GM23338 (cell line): ENCODE results near the gene PLPP4. TPM values are rescaled to one million over a fixed set of nuclear protein-coding genes. Genes with fewer than 3 reads are reported as not detected.

Experiments
- ATAC-seq: fragments of 200-7000 bp; cut with Tn5 transposase; 3 replicates; pipeline ENCODE4 v1.9.1; 2020
- DNase-seq: peaks from one replicate; pipeline ENCODE4 v3.0.0-alpha.2; 2015; ENCODE audit warnings: low spot score
- H2AFZ ChIP-seq: fragments of 200-600 bp; sonication (generic); 2 replicates; pipeline ENCODE4 v1.8.0; 2016; ENCODE audit warnings: antibody characterized with exemption, mild to moderate bottlenecking, moderate library complexity
- H3F3A ChIP-seq: fragments of 200-600 bp; sonication (generic); replicated peaks from 2 replicates; pipeline ENCODE4 v1.8.0; 2017; ENCODE audit warnings: antibody characterized with exemption, mixed run types, low read depth
- H3K27ac ChIP-seq: fragments of 200-600 bp; sonication (generic); 2 replicates; pipeline ENCODE4 v1.6.1; 2016; ENCODE audit warnings: low read depth
- H3K27me3 ChIP-seq: fragments of 200-600 bp; sonication (generic); 2 replicates; pipeline ENCODE4 v1.8.0; 2016; ENCODE audit warnings: mild to moderate bottlenecking, mixed run types, moderate library complexity; ENCODE audit not compliant: insufficient read depth
- H3K36me3 ChIP-seq: fragments of 200-600 bp; sonication (generic); 2 replicates; pipeline ENCODE4 v1.8.0; 2016; ENCODE audit warnings: mild to moderate bottlenecking; ENCODE audit not compliant: insufficient read depth
- H3K4me1 ChIP-seq: fragments of 200-600 bp; sonication (generic); 2 replicates; pipeline ENCODE4 v1.8.0; 2016; ENCODE audit warnings: mild to moderate bottlenecking, moderate library complexity; ENCODE audit not compliant: insufficient read depth
- H3K4me2 ChIP-seq: fragments of 200-600 bp; sonication (generic); 2 replicates; pipeline ENCODE4 v1.7.1; 2017; ENCODE audit warnings: mixed run types
- H3K4me3 ChIP-seq: fragments of 200-600 bp; sonication (generic); 2 replicates; pipeline ENCODE4 v1.6.1; 2016; ENCODE audit warnings: mixed run types
- H3K79me2 ChIP-seq: fragments of 200-600 bp; sonication (generic); replicated peaks from 2 replicates; pipeline ENCODE4 v1.8.0; 2017; ENCODE audit warnings: mild to moderate bottlenecking; ENCODE audit not compliant: insufficient read depth
- H3K9me2 ChIP-seq: fragments of 200-600 bp; sonication (generic); 2 replicates; pipeline ENCODE4 v1.8.0; 2017; ENCODE audit not compliant: insufficient read depth
- H4K20me1 ChIP-seq: fragments of 200-600 bp; sonication (generic); replicated peaks from 2 replicates; pipeline ENCODE4 v1.8.0; 2017; ENCODE audit warnings: mild to moderate bottlenecking; ENCODE audit not compliant: insufficient read depth
- H3K27ac Mint-ChIP-seq: 2 replicates; pipeline ENCODE4 v1.8.0; 2020; ENCODE audit warnings: inconsistent platforms, mild to moderate bottlenecking, moderate library complexity, mixed read lengths
- H3K27me3 Mint-ChIP-seq: 3 replicates; pipeline ENCODE4 v1.8.0; 2022; ENCODE audit warnings: low read depth, mild to moderate bottlenecking, moderate library complexity, mixed read lengths, inconsistent platforms; ENCODE audit not compliant: insufficient read depth, poor library complexity
- H3K36me3 Mint-ChIP-seq: 3 replicates; pipeline ENCODE4 v1.8.0; 2021; ENCODE audit warnings: low read depth, mild to moderate bottlenecking, inconsistent platforms, moderate library complexity, mixed read lengths
- H3K4me1 Mint-ChIP-seq: 3 replicates; pipeline ENCODE4 v1.8.0; 2020; ENCODE audit warnings: mild to moderate bottlenecking, inconsistent platforms, mixed read lengths
- H3K4me3 Mint-ChIP-seq: 3 replicates; pipeline ENCODE4 v1.8.0; 2021; ENCODE audit warnings: moderate library complexity, mild to moderate bottlenecking, inconsistent platforms, mixed read lengths
- H3K9me3 Mint-ChIP-seq: 3 replicates; pipeline ENCODE4 v1.8.0; 2020; ENCODE audit warnings: moderate library complexity, mild to moderate bottlenecking, inconsistent platforms, mixed read lengths
- CREB1 ChIP-seq: fragments of 250-450 bp; sonication (Bioruptor Pico); IDR thresholded peaks from 2 replicates; pipeline ENCODE4 v1.5.0; 2020; ENCODE audit warnings: low read depth, mild to moderate bottlenecking, moderate library complexity
- ETS1 ChIP-seq: IDR thresholded peaks from 2 replicates; pipeline ENCODE4 v1.6.1; 2016; ENCODE audit warnings: antibody characterized with exemption
- EZH2 ChIP-seq: fragments of 200-600 bp; sonication (generic); IDR thresholded peaks from one replicate; pipeline ENCODE4 v1.8.0; 2017; ENCODE audit warnings: antibody characterized with exemption, mild to moderate bottlenecking, low read depth; ENCODE audit not compliant: unreplicated experiment
- EZH2phosphoT487 ChIP-seq: fragments of 200-600 bp; sonication (generic); IDR thresholded peaks from one replicate; pipeline ENCODE4 v1.8.1; 2018; ENCODE audit warnings: antibody characterized with exemption; ENCODE audit not compliant: unreplicated experiment
- JUNB ChIP-seq: IDR thresholded peaks from one replicate; pipeline ENCODE4 v1.6.1; 2016; ENCODE audit warnings: antibody characterized with exemption; ENCODE audit not compliant: unreplicated experiment
- NANOG ChIP-seq: IDR thresholded peaks from 2 replicates; pipeline ENCODE4 v1.6.1; 2016; ENCODE audit warnings: antibody characterized with exemption, borderline replicate concordance
- POLR2AphosphoS5 ChIP-seq: IDR thresholded peaks from 2 replicates; pipeline ENCODE4 v1.6.1; 2016; ENCODE audit warnings: antibody characterized with exemption, low read depth
- STAT1 ChIP-seq: IDR thresholded peaks from one replicate; pipeline ENCODE4 v1.6.1; 2016; ENCODE audit warnings: antibody characterized with exemption; ENCODE audit not compliant: unreplicated experiment
- ZNF114 ChIP-seq: fragments of 250-450 bp; sonication (Bioruptor Pico); IDR thresholded peaks from 2 replicates; pipeline ENCODE4 v1.5.0; 2020; ENCODE audit warnings: mild to moderate bottlenecking, moderate library complexity
- ZNF331 ChIP-seq: fragments of 250-450 bp; sonication (Bioruptor Pico); IDR thresholded peaks from 2 replicates; pipeline ENCODE4 v1.5.0; 2020; ENCODE audit warnings: low read depth, mild to moderate bottlenecking, moderate library complexity
- polyA plus RNA-seq: library from polyadenylated mRNA; unstranded; fragments of >200 nt; fragmentation: Nextera tagmentation; extraction: Ambion mirVana; gene quantifications from 2 replicates; pipeline ENCODE4 v1.2.1, GENCODE V29; 2016
- total RNA-seq: library from RNA; depleted of rRNA; stranded (reverse); fragments of >200 nt; shearing (Covaris generic); gene quantifications from 2 replicates; pipeline ENCODE4 v1.2.3, GENCODE V29; 2014
- TF ChIP-seq, protein P1 (sequence below): fragments of 250-450 bp; sonication (Bioruptor Pico); IDR thresholded peaks from 2 replicates; pipeline ENCODE4 v1.5.0; 2020; ENCODE audit warnings: mild to moderate bottlenecking, moderate library complexity
- TF ChIP-seq, protein P2 (sequence below): IDR thresholded peaks from one replicate; pipeline ENCODE4 v1.6.1; 2018; ENCODE audit warnings: antibody characterized with exemption; ENCODE audit not compliant: unreplicated experiment
- TF ChIP-seq, protein P3 (sequence below), 2 experiments: fragments of 200-600 bp in 1 of 2; sonication (generic) in 1 of 2; conservative IDR thresholded peaks; 2 replicates each; pipeline versions ENCODE4 v1.5.1 to v1.6.1; 2016 to 2017; ENCODE audit warnings: antibody characterized with exemption in 2 of 2, low read depth in 2 of 2, mild to moderate bottlenecking in 2 of 2, moderate library complexity in 1 of 2

PLPP4 gene
- total and polyA plus RNA-seq, 2 experiments from 2014 or later = 0.24 to 0.31 TPM

DNA sequence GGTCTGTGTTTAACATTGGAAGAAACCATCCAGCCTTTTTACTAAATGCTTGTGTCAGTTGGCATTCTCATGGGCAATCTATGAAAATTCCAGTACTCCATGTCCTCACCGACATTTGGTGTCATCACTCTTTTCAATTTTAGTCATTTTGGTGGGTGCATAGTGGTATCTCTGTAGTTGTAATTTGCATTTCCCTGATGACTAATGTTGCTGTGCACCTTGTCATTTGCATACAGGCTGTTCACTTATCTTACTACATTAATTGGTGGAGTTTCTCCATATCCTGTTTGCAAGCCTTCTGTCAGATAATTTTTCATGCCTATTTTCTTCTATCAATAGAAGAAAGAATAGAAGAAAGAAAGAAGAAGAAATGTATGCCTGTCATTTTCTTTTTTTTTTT is 73.7 kb downstream of the PLPP4 start (continued):
- TF ChIP-seq CREB1 = no peak
- no peak for TF ChIP-seq ZNF331 (CRISPR knock-in tag)
- no peak for TF ChIP-seq JUNB
- no peak for TF ChIP-seq STAT1
- no peak for TF ChIP-seq ZNF114 (CRISPR knock-in tag)
- TF ChIP-seq NANOG = no peak

GRCh38 chr10:120538091-120538490 is 81.1 kb downstream of the PLPP4 start:
- H3K4me3 Mint-ChIP-seq = no peak overlapping the region
- H3K79me2 ChIP-seq = no peaks in the 10 kb centered on the region

More at GRCh38 chr10:120538091-120538490, 81.1 kb downstream of the PLPP4 start:
- no peaks in the 10 kb centered on the region for H3K9me2 ChIP-seq
- ATAC-seq (no peak), DNase-seq (no peak)
- no peak overlapping the region for H3K4me3 ChIP-seq
- H4K20me1 ChIP-seq = no peaks in the 10 kb centered on the region
- H3F3A ChIP-seq = no peaks in the 10 kb centered on the region
- no peaks in the 10 kb centered on the region for H3K4me1 ChIP-seq
- no peaks in the 10 kb centered on the region for H3K36me3 ChIP-seq
- no peak overlapping the region for H3K4me2 ChIP-seq
- no peaks in the 10 kb centered on the region for H3K36me3 Mint-ChIP-seq
- no peak overlapping the region for H2AFZ ChIP-seq
- no peak overlapping the region for H3K27ac ChIP-seq
- peaks cover 5% of the 10 kb centered on the region for H3K27me3 Mint-ChIP-seq
- no peak for TF ChIP-seq STAT1
- TF ChIP-seq, protein P1, sequence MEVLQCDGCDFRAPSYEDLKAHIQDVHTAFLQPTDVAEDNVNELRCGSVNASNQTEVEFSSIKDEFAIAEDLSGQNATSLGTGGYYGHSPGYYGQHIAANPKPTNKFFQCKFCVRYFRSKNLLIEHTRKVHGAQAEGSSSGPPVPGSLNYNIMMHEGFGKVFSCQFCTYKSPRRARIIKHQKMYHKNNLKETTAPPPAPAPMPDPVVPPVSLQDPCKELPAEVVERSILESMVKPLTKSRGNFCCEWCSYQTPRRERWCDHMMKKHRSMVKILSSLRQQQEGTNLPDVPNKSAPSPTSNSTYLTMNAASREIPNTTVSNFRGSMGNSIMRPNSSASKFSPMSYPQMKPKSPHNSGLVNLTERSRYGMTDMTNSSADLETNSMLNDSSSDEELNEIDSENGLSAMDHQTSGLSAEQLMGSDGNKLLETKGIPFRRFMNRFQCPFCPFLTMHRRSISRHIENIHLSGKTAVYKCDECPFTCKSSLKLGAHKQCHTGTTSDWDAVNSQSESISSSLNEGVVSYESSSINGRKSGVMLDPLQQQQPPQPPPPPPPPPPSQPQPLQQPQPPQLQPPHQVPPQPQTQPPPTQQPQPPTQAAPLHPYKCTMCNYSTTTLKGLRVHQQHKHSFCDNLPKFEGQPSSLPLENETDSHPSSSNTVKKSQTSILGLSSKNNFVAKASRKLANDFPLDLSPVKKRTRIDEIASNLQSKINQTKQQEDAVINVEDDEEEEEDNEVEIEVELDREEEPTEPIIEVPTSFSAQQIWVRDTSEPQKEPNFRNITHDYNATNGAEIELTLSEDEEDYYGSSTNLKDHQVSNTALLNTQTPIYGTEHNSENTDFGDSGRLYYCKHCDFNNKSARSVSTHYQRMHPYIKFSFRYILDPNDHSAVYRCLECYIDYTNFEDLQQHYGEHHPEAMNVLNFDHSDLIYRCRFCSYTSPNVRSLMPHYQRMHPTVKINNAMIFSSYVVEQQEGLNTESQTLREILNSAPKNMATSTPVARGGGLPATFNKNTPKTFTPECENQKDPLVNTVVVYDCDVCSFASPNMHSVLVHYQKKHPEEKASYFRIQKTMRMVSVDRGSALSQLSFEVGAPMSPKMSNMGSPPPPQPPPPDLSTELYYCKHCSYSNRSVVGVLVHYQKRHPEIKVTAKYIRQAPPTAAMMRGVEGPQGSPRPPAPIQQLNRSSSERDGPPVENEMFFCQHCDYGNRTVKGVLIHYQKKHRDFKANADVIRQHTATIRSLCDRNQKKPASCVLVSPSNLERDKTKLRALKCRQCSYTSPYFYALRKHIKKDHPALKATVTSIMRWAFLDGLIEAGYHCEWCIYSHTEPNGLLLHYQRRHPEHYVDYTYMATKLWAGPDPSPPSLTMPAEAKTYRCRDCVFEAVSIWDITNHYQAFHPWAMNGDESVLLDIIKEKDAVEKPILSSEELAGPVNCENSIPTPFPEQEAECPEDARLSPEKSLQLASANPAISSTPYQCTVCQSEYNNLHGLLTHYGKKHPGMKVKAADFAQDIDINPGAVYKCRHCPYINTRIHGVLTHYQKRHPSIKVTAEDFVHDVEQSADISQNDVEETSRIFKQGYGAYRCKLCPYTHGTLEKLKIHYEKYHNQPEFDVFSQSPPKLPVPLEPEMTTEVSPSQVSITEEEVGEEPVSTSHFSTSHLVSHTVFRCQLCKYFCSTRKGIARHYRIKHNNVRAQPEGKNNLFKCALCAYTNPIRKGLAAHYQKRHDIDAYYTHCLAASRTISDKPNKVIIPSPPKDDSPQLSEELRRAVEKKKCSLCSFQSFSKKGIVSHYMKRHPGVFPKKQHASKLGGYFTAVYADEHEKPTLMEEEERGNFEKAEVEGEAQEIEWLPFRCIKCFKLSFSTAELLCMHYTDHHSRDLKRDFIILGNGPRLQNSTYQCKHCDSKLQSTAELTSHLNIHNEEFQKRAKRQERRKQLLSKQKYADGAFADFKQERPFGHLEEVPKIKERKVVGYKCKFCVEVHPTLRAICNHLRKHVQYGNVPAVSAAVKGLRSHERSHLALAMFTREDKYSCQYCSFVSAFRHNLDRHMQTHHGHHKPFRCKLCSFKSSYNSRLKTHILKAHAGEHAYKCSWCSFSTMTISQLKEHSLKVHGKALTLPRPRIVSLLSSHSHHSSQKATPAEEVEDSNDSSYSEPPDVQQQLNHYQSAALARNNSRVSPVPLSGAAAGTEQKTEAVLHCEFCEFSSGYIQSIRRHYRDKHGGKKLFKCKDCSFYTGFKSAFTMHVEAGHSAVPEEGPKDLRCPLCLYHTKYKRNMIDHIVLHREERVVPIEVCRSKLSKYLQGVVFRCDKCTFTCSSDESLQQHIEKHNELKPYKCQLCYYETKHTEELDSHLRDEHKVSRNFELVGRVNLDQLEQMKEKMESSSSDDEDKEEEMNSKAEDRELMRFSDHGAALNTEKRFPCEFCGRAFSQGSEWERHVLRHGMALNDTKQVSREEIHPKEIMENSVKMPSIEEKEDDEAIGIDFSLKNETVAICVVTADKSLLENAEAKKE (CRISPR knock-in tag) = no peak
- no peak for TF ChIP-seq EZH2phosphoT487
- no peak for TF ChIP-seq ZNF331 (CRISPR knock-in tag)
- TF ChIP-seq POLR2AphosphoS5 = no peak
- TF ChIP-seq JUNB = no peak
- TF ChIP-seq ZNF114 (CRISPR knock-in tag) = no peak
- no peak for TF ChIP-seq ETS1
- TF ChIP-seq EZH2 = no peak
- TF ChIP-seq NANOG = no peak
- TF ChIP-seq, protein P2, sequence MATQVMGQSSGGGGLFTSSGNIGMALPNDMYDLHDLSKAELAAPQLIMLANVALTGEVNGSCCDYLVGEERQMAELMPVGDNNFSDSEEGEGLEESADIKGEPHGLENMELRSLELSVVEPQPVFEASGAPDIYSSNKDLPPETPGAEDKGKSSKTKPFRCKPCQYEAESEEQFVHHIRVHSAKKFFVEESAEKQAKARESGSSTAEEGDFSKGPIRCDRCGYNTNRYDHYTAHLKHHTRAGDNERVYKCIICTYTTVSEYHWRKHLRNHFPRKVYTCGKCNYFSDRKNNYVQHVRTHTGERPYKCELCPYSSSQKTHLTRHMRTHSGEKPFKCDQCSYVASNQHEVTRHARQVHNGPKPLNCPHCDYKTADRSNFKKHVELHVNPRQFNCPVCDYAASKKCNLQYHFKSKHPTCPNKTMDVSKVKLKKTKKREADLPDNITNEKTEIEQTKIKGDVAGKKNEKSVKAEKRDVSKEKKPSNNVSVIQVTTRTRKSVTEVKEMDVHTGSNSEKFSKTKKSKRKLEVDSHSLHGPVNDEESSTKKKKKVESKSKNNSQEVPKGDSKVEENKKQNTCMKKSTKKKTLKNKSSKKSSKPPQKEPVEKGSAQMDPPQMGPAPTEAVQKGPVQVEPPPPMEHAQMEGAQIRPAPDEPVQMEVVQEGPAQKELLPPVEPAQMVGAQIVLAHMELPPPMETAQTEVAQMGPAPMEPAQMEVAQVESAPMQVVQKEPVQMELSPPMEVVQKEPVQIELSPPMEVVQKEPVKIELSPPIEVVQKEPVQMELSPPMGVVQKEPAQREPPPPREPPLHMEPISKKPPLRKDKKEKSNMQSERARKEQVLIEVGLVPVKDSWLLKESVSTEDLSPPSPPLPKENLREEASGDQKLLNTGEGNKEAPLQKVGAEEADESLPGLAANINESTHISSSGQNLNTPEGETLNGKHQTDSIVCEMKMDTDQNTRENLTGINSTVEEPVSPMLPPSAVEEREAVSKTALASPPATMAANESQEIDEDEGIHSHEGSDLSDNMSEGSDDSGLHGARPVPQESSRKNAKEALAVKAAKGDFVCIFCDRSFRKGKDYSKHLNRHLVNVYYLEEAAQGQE = no peak
- TF ChIP-seq, protein P3, sequence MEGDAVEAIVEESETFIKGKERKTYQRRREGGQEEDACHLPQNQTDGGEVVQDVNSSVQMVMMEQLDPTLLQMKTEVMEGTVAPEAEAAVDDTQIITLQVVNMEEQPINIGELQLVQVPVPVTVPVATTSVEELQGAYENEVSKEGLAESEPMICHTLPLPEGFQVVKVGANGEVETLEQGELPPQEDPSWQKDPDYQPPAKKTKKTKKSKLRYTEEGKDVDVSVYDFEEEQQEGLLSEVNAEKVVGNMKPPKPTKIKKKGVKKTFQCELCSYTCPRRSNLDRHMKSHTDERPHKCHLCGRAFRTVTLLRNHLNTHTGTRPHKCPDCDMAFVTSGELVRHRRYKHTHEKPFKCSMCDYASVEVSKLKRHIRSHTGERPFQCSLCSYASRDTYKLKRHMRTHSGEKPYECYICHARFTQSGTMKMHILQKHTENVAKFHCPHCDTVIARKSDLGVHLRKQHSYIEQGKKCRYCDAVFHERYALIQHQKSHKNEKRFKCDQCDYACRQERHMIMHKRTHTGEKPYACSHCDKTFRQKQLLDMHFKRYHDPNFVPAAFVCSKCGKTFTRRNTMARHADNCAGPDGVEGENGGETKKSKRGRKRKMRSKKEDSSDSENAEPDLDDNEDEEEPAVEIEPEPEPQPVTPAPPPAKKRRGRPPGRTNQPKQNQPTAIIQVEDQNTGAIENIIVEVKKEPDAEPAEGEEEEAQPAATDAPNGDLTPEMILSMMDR (conservative IDR thresholded peaks at IDR 0.05; ENCODE audit: low read depth in 2 of 2) = no peak
- no peak for TF ChIP-seq CREB1
- H3K4me1 Mint-ChIP-seq = peaks cover 5% of the 10 kb centered on the region; the same call in 2 of the 3 replicates
- H3K27ac Mint-ChIP-seq = no peak overlapping the region
- no peaks in the 10 kb centered on the region for H3K27me3 ChIP-seq
- no peaks in the 10 kb centered on the region for H3K9me3 Mint-ChIP-seq
